GM06990 (cell line): ENCODE data around the gene EPB41L4A.

Experiments used
- DNase-seq: peaks from one replicate; pipeline ENCODE4 v3.0.0-alpha.2; 2011; ENCODE audit not compliant: insufficient read length; ENCODE audit errors: extremely low read depth
- H3K27me3 ChIP-seq: replicated peaks from 2 replicates; pipeline ENCODE4 v1.6.0; 2011; ENCODE audit warnings: low read length; ENCODE audit not compliant: control insufficient read depth, insufficient read depth
- H3K36me3 ChIP-seq: 2 replicates; pipeline ENCODE4 v1.5.1; 2011; ENCODE audit warnings: low read length; ENCODE audit not compliant: control insufficient read depth, insufficient read depth
- H3K4me3 ChIP-seq: replicated peaks from 2 replicates; pipeline ENCODE4 v1.5.1; 2011; ENCODE audit warnings: low read depth, mild to moderate bottlenecking, control low read depth, low read length
- TF ChIP-seq, protein P1 (sequence below): IDR thresholded peaks from 2 replicates; pipeline ENCODE4 v1.5.1; 2011; ENCODE audit warnings: low read length, control low read depth, mild to moderate bottlenecking, inconsistent platforms; ENCODE audit not compliant: insufficient read depth, poor library complexity, severe bottlenecking

EPB41L4A gene

DNA sequence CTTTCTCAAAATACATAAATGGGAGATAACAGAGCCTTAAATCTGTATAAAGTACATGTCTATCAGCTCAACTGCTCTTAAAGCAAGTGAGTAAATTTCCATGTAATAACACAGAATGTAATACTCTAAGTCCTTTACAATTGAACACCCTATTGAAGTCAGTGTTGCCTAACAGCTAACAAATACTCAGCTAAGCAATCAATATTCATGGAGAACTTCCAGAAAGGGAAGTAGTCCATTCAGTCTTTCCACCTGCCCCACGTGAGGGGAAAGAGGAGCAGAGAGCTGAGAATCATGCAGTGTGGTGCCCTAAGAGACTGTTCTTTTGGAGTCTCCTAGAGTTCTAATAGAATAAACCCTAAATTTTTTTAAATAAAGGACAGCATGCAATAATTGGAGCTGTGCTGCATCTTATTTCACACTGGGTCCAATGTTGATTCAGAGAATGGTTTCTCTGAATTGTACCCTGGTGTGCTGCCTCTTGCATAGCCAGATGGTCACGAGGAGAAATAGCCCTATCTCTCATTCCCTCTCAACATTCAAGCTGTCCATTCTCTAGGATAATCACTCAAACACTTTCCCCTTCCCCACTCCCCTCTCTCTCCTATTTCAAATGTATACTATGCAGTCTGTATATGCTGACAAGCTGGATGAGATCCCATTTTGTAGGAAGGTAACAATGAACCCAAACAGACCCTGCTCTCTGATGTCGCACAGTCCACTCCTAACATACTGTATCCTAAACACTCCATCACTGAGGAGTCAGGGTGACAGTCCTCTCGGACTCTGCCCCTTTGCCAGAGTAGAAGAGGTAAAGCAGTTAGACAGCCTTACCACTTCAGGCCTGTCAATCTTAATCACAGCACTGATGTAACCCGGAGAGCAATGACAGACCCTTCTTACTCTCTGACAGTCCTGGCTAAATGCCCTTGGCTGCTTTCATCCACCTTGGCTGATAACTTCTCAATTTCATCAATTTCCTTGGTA lies 134.8 kb downstream of the EPB41L4A start:
- no peak for DNase-seq
- TF ChIP-seq, protein P1, sequence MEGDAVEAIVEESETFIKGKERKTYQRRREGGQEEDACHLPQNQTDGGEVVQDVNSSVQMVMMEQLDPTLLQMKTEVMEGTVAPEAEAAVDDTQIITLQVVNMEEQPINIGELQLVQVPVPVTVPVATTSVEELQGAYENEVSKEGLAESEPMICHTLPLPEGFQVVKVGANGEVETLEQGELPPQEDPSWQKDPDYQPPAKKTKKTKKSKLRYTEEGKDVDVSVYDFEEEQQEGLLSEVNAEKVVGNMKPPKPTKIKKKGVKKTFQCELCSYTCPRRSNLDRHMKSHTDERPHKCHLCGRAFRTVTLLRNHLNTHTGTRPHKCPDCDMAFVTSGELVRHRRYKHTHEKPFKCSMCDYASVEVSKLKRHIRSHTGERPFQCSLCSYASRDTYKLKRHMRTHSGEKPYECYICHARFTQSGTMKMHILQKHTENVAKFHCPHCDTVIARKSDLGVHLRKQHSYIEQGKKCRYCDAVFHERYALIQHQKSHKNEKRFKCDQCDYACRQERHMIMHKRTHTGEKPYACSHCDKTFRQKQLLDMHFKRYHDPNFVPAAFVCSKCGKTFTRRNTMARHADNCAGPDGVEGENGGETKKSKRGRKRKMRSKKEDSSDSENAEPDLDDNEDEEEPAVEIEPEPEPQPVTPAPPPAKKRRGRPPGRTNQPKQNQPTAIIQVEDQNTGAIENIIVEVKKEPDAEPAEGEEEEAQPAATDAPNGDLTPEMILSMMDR, result no peak
- Histone ChIP-seq H3K4me3 (no peak overlapping the region), H3K27me3 (no peaks in the 10 kb centered on the region; the same call in 1 of the 2 replicates), H3K36me3 (no peaks in the 10 kb centered on the region)

DNA sequence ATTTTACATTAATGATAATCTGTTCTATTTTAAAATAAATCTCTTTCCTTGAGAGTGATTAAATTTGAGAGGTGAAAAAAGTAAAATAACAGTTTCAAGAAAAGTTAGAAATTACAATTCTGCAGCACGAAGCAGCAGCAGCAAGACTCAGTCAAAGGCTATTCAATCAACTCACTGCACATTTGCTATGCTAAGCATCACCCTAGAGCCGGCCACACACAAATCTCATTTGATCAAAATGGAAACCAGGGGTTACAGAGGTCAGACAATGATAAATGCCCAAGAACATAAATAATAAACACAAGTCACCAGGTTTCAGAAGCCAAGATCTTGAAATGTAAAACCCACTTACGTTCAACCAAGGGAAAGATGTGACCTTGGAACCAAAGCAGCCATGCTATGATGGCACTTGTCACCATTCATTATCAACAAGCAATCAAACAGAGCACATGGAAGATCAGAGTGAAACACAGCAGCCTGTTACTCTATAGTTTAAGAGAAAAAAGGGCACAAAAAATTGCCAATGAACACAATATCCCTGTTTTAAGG lies 136.0 kb downstream of the EPB41L4A start:
- Histone ChIP-seq H3K36me3 (no peaks in the 10 kb centered on the region), H3K27me3 (no peaks in the 10 kb centered on the region; the same call in 1 of the 2 replicates), H3K4me3 (no peak overlapping the region)
- TF ChIP-seq, protein P1, result no peak
- DNase-seq, result no peak

DNA sequence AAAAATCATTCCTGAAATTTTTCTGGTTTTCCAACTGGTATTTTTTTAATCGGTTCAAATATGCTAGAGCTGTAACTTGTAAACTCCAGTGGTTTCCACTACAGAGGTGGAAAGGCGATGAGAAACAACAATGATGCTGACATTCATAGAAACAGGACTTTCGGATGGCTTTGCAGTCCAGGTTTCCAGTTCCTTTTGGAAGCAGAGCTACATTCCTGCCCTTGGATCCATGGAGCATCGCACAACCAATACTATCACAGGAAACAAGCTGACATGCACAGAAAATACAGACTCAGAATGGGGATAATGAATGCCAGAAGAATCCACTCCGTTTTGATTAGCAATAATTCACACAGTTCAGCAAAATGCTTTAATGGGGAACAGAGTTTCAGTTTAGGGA lies 140.0 kb downstream of the EPB41L4A start:
- TF ChIP-seq, protein P1, result no peak
- DNase-seq, result no peak

DNA sequence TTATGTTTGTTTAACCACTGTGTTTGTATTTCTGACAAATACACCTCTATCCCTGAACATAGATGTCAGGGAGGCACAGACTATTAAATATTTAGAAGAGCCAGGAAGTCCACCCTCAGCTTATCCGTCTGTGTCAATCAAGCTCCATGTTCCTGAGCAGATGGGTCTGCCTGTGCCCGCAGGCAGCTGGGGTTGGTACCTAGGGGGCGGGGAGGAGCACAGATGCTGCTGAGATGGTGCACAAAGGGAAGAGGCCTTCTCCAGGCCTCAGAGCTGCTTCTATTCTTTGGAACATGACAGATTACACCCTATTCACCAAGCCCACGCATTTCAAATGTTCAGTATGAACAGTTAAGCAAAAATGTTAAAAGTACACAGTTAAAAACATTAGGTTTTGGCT lies 142.1 kb downstream of the EPB41L4A start:
- DNase-seq, result no peak
- TF ChIP-seq, protein P1, result no peak
- Histone ChIP-seq H3K36me3 (no peaks in the 10 kb centered on the region), H3K4me3 (no peak overlapping the region), H3K27me3 (no peaks in the 10 kb centered on the region)

More for the DNA sequence above, 140.0 kb downstream of the EPB41L4A start:
- Histone ChIP-seq H3K36me3 (no peaks in the 10 kb centered on the region), H3K4me3 (no peak overlapping the region), H3K27me3 (no peaks in the 10 kb centered on the region)

DNA sequence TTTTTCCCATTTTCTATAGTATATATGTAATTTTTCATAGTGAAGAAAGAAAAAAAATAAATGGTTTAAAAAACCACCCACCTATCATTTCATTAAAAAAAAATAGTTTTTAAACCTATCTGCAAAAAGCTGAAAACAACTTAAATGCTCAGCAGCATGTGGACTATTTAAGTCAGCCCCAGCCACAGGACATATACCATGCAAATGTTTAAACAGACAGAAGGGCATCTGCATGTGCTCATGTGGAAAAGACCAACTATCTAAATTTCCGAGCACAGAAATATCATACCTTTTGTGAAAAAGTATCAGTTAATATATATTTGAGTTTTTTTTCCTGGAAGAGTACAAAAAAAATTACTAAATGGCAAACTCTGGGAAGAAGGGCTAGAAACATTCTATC lies 143.4 kb downstream of the EPB41L4A start:
- TF ChIP-seq, protein P1, result no peak
- DNase-seq, result no peak

More for the DNA sequence above, 143.4 kb downstream of the EPB41L4A start:
- H3K36me3 ChIP-seq, result no peaks in the 10 kb centered on the region
- H3K27me3 ChIP-seq, result no peaks in the 10 kb centered on the region
- no peak overlapping the region for H3K4me3 ChIP-seq
